Measurements from ENCODE around the gene PLA2G6. TPM values are rescaled to one million over a fixed set of nuclear protein-coding genes. Genes with fewer than 3 reads are reported as not detected.

Gene PLA2G6
- total RNA-seq, 2 donors from 2014 or later = 41.5 to 68.0 TPM

DNA sequence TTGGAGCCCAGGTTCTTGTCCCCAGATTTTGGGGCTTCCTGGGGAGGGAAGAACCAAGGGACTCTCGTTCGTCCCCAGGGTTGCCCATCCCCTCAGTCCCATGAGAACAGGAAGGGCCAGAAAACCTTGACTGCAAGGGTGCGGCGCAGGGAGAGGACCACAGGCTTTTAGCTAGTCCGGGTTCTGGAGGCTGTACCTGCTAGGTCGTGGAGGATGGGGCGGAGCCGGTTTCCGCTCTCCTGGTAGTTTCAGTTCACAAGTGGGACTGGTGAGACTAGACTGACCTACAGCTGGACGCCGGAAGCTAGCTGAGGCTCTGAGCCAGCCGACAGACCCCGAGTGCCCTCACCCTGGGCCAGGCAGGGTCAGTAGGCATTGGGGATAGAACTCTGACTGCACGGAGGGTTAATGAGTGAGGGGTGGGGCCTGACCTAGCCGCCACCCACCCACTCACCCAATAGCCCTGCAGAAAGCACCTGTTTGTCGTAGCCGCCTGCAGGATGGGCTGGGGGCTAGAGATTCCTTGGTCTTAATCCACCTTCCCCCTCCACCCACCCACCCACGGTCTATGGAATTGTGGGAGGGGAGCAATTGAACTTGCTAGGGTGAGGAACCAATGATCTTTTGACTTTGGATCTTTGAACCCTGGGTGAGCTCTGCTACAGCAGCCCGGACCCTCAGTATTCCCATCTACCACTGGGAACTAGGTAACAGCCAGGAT lies 21.6 kb upstream of the PLA2G6 start:
- TF ChIP-seq, protein P1, sequence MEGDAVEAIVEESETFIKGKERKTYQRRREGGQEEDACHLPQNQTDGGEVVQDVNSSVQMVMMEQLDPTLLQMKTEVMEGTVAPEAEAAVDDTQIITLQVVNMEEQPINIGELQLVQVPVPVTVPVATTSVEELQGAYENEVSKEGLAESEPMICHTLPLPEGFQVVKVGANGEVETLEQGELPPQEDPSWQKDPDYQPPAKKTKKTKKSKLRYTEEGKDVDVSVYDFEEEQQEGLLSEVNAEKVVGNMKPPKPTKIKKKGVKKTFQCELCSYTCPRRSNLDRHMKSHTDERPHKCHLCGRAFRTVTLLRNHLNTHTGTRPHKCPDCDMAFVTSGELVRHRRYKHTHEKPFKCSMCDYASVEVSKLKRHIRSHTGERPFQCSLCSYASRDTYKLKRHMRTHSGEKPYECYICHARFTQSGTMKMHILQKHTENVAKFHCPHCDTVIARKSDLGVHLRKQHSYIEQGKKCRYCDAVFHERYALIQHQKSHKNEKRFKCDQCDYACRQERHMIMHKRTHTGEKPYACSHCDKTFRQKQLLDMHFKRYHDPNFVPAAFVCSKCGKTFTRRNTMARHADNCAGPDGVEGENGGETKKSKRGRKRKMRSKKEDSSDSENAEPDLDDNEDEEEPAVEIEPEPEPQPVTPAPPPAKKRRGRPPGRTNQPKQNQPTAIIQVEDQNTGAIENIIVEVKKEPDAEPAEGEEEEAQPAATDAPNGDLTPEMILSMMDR (IDR thresholded peaks at IDR 0.05) = no peak
- peak; percentile 44 to 67 (median 65) for TF ChIP-seq POLR2A (IDR thresholded peaks at IDR 0.05)
- Histone ChIP-seq H3K27ac (peak overlapping the region; percentile 97 to 100 (median 98)), H3K9me3 (no peaks in the 10 kb centered on the region), H3K4me3 (peak overlapping the region; percentile 36 to 47), H3K36me3 (replicated peaks in 1 of 2; ENCODE audit: insufficient read depth in 1 of 2, low read depth in 2 of 2) (no peaks in the 10 kb centered on the region), H3K4me1 (peaks cover 18% of the 10 kb centered on the region), H3K27me3 (no peaks in the 10 kb centered on the region)
- WGBS, 2 donors = 1 to 6% methylated on average over 14 to 17 of the region's 19 CpGs
- intact Hi-C loops (cut with DNase I) = no loop called here
- ATAC-seq (peak; percentile 27), DNase-seq (peak; percentile 69 to 82 (median 79))

DNA sequence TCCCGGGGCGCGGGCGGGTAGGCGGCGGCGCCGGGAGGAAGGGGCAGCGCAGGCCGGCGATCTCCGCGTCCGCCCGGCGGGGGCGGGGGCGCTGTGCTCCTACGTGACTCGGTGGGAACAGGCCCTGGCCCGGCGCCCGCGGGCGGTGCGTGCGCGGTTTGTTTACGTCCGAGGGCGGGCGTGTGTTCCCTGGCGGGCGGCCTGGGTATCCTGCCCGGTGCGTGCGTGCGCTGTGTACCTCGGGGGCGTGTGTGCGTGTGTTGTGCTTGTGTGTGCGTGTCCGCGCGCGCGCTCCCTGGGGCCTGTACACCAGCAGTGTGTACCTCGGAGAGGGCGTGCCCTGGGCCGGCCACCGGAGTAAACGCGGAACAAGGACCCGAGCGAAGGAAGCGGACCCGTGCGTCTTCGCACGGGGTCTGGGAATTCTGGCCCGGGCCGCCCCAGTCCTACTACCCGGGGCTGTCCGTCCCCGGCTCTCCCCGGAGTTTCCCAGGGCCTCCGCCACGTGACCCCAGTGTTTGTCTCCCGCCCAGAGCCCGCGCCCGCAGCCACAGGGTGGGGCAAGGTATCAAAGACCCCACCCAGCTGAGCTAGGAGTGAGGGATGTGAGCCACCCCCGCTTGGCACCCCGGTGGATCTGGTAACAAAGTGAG lies 20.9 kb upstream of the PLA2G6 start:
- 0% methylated on average over 52 of the region's 74 CpGs; no CpG with 5 or more reads in 1 of the 2 donors for WGBS, 2 donors
- peaks cover 18% of the 10 kb centered on the region for H3K4me1 ChIP-seq

DNA sequence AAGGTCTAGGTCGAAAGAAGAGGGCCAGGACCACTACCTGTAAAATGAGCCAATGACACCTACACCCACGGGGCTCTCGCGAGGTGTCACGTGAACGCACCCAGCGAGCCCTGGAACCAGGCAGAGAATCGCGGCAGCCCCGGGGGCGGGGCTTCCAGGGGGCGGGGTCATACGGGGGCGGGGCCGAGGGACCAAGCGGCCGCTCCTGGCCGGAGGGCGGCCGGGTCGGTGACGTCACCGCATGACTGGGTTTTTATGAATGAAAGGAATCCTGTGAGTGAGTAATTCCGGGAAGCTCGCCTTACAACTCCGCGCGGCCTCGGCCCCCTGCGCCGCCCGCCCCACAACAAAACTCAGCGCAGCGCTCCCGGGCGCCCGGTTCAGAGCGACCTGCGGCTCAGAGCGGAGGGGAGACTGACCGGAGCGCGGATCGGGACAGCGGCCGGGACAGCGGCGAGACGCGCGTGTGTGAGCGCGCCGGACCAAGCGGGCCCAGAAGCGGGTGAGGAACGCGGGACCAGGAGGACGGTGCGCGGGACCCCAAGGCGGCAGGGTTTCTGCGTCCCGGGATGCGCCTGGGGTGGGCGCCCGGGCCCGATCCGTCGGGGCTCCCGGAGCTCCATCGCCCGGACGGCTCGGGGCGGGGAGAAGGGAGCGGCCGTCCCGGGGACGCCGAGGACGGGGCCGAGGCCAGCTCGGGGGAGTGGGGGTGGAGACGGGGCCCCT lies 20.2 kb upstream of the PLA2G6 start, which contains the start of gene MAFF:
Gene MAFF, plus strand, starts transcription at position 284 of the 726 bp plus-strand sequence. CDS start 11,860 bp downstream, outside the sequence.
- H3K27me3 ChIP-seq = no peaks in the 10 kb centered on the region
- no peaks in the 10 kb centered on the region for H3K36me3 ChIP-seq (replicated peaks in 1 of 2; ENCODE audit: insufficient read depth in 1 of 2, low read depth in 2 of 2)
- WGBS, 2 donors = 0% methylated on average over 2 to 66 of the region's 85 CpGs
- H3K9me3 ChIP-seq = no peaks in the 10 kb centered on the region
- intact Hi-C loops (cut with DNase I) = no loop called here
- peak within 1 kb of the TSS; percentile 97 to 100 (median 98) for H3K27ac ChIP-seq
- peak; percentile 87 for ATAC-seq
- peak; percentile 98 for DNase-seq
- peak within 1 kb of the TSS; percentile 36 to 47 for H3K4me3 ChIP-seq
- TF ChIP-seq POLR2A (IDR thresholded peaks at IDR 0.05) = peak; percentile 98
- TF ChIP-seq, protein P1 (IDR thresholded peaks at IDR 0.05) = peak in 1 of 7 experiments; percentile 9
- H3K4me1 ChIP-seq = peaks cover 18% of the 10 kb centered on the region

More for the DNA sequence above, 20.9 kb upstream of the PLA2G6 start:
- Histone ChIP-seq H3K27me3 (no peaks in the 10 kb centered on the region), H3K27ac (peak overlapping the region; percentile 97 to 100 (median 98)), H3K9me3 (no peaks in the 10 kb centered on the region), H3K4me3 (peak overlapping the region; percentile 36 to 47), H3K36me3 (replicated peaks in 1 of 2; ENCODE audit: insufficient read depth in 1 of 2, low read depth in 2 of 2) (no peaks in the 10 kb centered on the region)
- ATAC-seq = peak; percentile 62
- no peak for TF ChIP-seq POLR2A (IDR thresholded peaks at IDR 0.05)
- TF ChIP-seq, protein P1 (IDR thresholded peaks at IDR 0.05) = peak in 4 of 7 experiments; percentile 27 to 31 (median 30)
- intact Hi-C loops (cut with DNase I) = no loop called here
- peak; percentile 82 to 92 (median 90) for DNase-seq

DNA sequence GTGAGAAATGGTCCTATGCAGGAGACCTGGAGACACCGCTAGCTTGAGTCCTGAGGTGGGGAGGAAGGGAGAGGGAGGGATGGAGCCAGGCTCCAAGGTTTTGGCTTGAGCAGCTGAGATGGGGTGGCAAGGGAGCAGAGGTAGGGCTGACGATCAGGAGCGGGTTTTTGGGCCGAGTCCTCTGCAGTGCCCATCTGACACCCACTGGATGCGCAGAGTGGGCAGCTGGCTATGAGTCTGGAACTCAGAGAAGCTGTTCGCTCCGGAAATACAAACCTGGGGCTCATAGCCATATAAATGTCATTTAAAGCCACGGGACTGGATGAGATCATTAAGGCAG lies 19.7 kb upstream of the PLA2G6 start:
- H3K4me3 ChIP-seq = no peak overlapping the region
- H3K36me3 ChIP-seq (replicated peaks in 1 of 2; ENCODE audit: insufficient read depth in 1 of 2, low read depth in 2 of 2) = no peaks in the 10 kb centered on the region
- no peaks in the 10 kb centered on the region for H3K9me3 ChIP-seq
- TF ChIP-seq, protein P1 (IDR thresholded peaks at IDR 0.05) = no peak
- no peak for TF ChIP-seq POLR2A (IDR thresholded peaks at IDR 0.05)
- ATAC-seq = no peak
- intact Hi-C loops (cut with DNase I) = no loop called here
- peaks cover 18% of the 10 kb centered on the region for H3K4me1 ChIP-seq
- no peaks in the 10 kb centered on the region for H3K27me3 ChIP-seq
- DNase-seq = no peak
- peak overlapping the region; percentile 97 to 100 (median 98) for H3K27ac ChIP-seq
- 18 to 19% methylated on average over 8 of the region's 8 CpGs for WGBS, 2 donors
